LNCAP (cell line): Measurements from ENCODE around the gene DNMT3A.

Source experiments
- CTCF ChIP-seq: fragments of 450-650 bp; IDR thresholded peaks from 2 replicates; pipeline ENCODE4 v1.5.1; 2017; ENCODE audit warnings: mild to moderate bottlenecking

The DNMT3A gene

DNA sequence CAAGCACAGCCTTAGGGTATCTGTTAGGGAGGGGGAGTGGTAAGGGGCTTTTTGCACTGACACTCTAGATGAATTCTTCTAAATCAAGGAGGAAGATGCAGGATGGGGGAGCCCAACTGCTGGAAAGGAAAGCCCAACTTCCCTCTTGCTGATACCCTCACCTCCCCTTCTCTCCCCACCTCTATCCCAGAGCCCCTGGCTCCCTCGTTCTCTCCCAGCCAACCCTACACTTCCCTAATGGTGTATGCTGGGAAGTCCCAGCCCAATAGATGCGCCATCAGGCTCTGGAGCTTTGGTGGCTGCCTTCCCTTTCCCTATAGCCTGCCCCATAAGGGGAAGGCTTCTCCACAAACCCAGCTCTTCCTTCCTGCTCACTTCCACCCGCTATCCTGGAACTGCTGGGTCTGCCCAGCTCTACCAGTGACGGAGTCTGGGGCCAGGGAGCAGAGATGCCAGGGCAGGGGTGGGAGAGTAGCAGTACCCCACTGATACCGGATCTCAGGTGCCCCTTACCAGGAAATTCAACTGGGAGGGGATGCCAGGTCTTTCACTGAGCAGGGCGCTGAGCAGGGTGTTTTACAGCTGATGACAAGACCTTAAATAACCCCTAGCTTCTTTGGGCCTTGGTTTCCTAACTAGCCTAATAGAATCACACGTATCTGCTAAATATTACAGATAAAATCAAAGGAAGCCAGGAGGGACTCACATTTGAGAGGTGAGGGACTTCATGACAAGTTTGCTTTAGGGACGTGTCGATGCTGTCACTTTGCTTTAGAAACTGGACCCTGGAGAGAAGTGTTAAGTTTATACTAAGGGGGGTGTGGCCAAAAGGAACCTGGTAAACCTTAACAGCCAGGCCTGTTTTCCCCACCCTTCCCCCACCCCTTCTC lies 82.6 kb downstream of the DNMT3A start:
- no peak for TF ChIP-seq CTCF

GRCh38 chr2:25257931-25258846 lies 83.5 kb downstream of the DNMT3A start:
- TF ChIP-seq CTCF, result no peak

- TF ChIP-seq CTCF, result no peak
Measured at GRCh38 chr2:25257032-25257552, 84.6 kb downstream of the DNMT3A start.

DNA sequence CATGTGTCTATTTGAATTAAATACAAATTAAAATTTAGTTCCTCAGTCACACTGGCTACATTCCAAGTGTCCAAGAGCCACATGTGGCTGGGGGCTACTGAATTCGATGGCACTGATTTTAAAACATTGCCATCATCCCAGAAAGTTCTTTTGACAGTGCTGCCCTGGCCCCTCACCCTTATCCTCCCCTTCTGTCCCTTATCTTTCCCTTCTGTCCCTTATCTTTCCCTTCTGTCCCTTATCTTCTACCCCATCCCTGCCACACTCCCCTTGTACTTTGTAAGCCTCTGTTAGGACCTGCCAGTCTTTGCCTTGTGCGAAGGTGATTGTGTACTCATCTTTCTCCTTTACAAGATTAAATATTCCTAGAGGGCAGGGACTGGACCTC lies 85.2 kb downstream of the DNMT3A start:
- TF ChIP-seq CTCF, result no peak

DNA sequence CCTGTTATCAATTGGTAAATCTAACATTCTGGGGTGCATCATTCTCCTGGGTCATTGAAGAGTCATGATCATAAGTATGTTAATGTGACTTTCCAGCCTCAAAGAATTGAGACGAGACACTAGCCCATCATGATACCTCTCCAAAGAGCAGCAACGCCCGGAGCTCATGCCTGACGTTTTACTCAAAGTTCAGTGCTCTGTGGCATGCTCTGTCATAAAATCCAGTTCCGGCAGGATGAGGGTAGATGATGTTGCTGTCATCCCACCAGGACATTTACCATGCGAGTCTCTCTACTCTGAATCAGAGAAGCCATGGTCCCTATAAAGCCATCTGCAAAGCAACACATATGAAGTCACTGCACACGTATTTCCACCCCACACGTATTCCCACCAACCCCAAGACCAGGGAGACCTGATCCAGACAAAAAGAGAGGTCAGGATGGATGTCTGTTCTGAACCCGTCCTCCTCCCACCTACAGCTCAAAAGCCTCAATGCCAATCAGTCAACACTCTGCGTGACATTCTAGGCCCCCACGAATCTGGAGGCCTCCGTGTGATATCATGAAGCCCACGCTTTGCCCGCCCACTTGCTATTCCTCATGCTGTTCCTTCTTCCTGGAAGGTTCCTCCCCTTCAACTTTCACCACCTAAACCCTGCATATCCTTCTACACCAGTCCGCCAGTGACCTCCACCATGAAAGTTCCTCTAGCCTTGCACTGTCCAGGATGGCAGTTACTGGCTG lies 85.8 kb downstream of the DNMT3A start:
- no peak for TF ChIP-seq CTCF

DNA sequence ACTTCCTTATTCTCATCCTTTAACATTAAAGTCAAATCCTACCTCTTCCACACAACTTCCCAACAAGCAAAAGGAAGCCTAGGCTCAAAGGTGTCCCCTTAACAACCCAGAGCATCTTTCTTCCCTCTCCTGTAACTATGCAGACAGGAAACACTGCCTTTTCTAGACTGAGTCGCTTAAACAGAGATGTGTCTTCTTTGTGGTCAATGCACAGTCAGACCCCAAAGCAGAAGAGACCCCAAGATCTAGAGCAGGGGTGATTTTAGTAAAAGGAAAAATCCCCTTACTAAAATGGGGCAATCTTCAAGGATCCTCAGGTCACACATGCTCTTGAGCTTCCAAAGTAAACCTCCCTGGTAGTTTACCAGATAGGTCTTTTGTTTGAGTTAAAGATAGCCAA lies 86.8 kb downstream of the DNMT3A start:
- no peak for TF ChIP-seq CTCF

DNA sequence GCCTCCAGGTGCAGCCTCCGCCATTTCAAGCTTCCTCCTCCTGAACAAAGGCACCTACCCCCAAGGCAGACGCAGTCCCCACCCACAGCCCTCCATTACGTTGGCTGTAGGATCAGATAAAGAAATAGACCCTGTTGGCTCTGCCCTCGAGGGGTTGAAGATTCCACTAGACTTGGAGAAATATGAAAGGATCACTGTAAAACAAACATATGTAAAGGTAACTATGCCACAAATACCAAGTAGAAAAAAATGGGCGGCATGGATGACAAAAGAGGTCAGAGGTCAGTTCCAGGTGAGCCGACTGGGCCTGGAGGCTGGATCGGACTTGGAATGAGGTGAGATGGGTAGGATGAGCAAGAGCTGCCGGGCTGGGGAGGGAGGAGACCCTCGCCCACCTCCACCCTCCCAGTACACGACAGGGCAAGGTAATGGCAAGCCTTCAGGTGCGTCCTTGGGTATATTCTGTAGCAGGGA lies 88.5 kb downstream of the DNMT3A start:
- TF ChIP-seq CTCF, result no peak
